SJSA1 (cell line): ENCODE results near the gene DCUN1D5. TPM values are rescaled to one million over a fixed set of nuclear protein-coding genes. Genes with fewer than 3 reads are reported as not detected.
A peak's percentile ranks its signal among the peaks of the same experiment; 100 is the strongest.

Source experiments
- DNase-seq, 2 experiments: peaks; one replicate each; pipeline ENCODE4 v3.0.0-alpha.2; 2015 to 2020; ENCODE audit warnings: low spot score in 2 of 2, low read depth in 1 of 2
- H3K27ac ChIP-seq: fragments of 250-450 bp; sonication (Bioruptor Pico); 2 replicates; pipeline ENCODE4 v1.5.1; 2020; ENCODE audit warnings: mild to moderate bottlenecking, moderate library complexity
- H3K27me3 ChIP-seq: fragments of 250-450 bp; sonication (Bioruptor Pico); replicated peaks from 2 replicates; pipeline ENCODE4 v1.5.1; 2020; ENCODE audit warnings: mild to moderate bottlenecking, moderate library complexity
- H3K36me3 ChIP-seq: fragments of 250-450 bp; sonication (Bioruptor Pico); 2 replicates; pipeline ENCODE4 v1.5.1; 2020; ENCODE audit warnings: mild to moderate bottlenecking
- H3K4me1 ChIP-seq: fragments of 250-450 bp; sonication (Bioruptor Pico); replicated peaks from 2 replicates; pipeline ENCODE4 v1.6.1; 2021; ENCODE audit warnings: mild to moderate bottlenecking
- H3K4me3 ChIP-seq: fragments of 250-450 bp; sonication (Bioruptor Pico); 2 replicates; pipeline ENCODE4 v1.5.1; 2020; ENCODE audit warnings: mild to moderate bottlenecking
- H3K9me3 ChIP-seq: fragments of 250-450 bp; sonication (Bioruptor Pico); replicated peaks from 2 replicates; pipeline ENCODE4 v1.5.1; 2020; ENCODE audit warnings: mild to moderate bottlenecking
- total RNA-seq: library from RNA; depleted of rRNA; stranded (reverse); fragments of >200 nt; shearing (Covaris generic); gene quantifications from 2 replicates; pipeline ENCODE4 v1.2.3, GENCODE V29; 2014; rRNA removed

The DCUN1D5 gene
- 48.3 and 115 TPM in 2 replicates for total RNA-seq

- H3K27me3 ChIP-seq = no peaks in the 10 kb centered on the region
- H3K9me3 ChIP-seq = no peaks in the 10 kb centered on the region
- DNase-seq = peak; percentile 80 to 89
- peak within 1 kb of the TSS; percentile 55 for H3K27ac ChIP-seq
- peaks cover 3% of the 10 kb centered on the region; the same call in 1 of the 2 replicates for H3K4me1 ChIP-seq
- peak within 1 kb of the TSS; percentile 78 for H3K4me3 ChIP-seq
- peaks cover 4% of the 10 kb centered on the region; the same call in 1 of the 2 replicates for H3K36me3 ChIP-seq
These were observed at the start of gene DCUN1D5 for GRCh38 chr11:103091801-103092524. Gene DCUN1D5, minus strand, starts transcription at chr11:103092160. Its CDS starts 288 bp downstream, at chr11:103091872.

GRCh38 chr11:103125462-103125861 lies 33.5 kb upstream of the DCUN1D5 start:
- H3K9me3 ChIP-seq = no peaks in the 10 kb centered on the region
- no peak overlapping the region for H3K27ac ChIP-seq
- H3K4me1 ChIP-seq = no peaks in the 10 kb centered on the region
- no peak for DNase-seq
- H3K36me3 ChIP-seq = no peaks in the 10 kb centered on the region
- no peak overlapping the region for H3K4me3 ChIP-seq
- no peaks in the 10 kb centered on the region for H3K27me3 ChIP-seq

- no peak for DNase-seq
- H3K4me3 ChIP-seq = no peak overlapping the region
- H3K27ac ChIP-seq = no peak overlapping the region
- H3K4me1 ChIP-seq = no peaks in the 10 kb centered on the region
- H3K36me3 ChIP-seq = no peaks in the 10 kb centered on the region
- no peaks in the 10 kb centered on the region for H3K27me3 ChIP-seq
- no peaks in the 10 kb centered on the region for H3K9me3 ChIP-seq
These were observed 22.9 kb upstream of the DCUN1D5 start for GRCh38 chr11:103114836-103115235.

GRCh38 chr11:103112364-103112763 lies 20.4 kb upstream of the DCUN1D5 start:
- Histone ChIP-seq H3K4me1 (no peaks in the 10 kb centered on the region), H3K27ac (no peak overlapping the region), H3K27me3 (no peaks in the 10 kb centered on the region), H3K9me3 (no peaks in the 10 kb centered on the region), H3K4me3 (no peak overlapping the region), H3K36me3 (no peaks in the 10 kb centered on the region)
- no peak for DNase-seq

GRCh38 chr11:103111400-103111799 lies 19.4 kb upstream of the DCUN1D5 start:
- no peak overlapping the region for H3K4me3 ChIP-seq

DNA sequence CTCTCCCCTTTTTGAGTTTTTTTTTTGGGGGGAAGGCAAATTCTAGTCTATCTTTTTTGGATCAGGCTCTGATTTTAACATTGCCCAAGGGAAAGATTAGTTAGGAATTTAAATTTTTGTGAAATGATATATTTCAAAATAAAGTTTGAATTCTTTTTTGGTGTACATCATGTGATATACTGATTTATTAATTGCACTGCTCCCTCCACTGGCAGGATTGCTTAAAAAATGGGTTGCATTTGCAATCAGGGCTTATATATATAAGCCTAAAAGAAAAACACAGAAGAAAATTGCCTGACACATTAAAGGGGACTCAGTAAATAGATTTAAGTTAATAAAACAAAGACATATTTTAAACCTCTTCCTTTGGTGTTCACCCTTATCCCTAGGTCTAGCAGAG lies 18.4 kb upstream of the DCUN1D5 start:
- Histone ChIP-seq H3K4me3 (no peak overlapping the region), H3K27me3 (no peaks in the 10 kb centered on the region), H3K9me3 (no peaks in the 10 kb centered on the region), H3K4me1 (no peaks in the 10 kb centered on the region), H3K36me3 (no peaks in the 10 kb centered on the region), H3K27ac (no peak overlapping the region)
- no peak for DNase-seq

More at GRCh38 chr11:103111400-103111799, 19.4 kb upstream of the DCUN1D5 start:
- no peak for DNase-seq
- Histone ChIP-seq H3K9me3 (no peaks in the 10 kb centered on the region), H3K36me3 (no peaks in the 10 kb centered on the region), H3K27me3 (no peaks in the 10 kb centered on the region), H3K27ac (no peak overlapping the region), H3K4me1 (no peaks in the 10 kb centered on the region)

DNA sequence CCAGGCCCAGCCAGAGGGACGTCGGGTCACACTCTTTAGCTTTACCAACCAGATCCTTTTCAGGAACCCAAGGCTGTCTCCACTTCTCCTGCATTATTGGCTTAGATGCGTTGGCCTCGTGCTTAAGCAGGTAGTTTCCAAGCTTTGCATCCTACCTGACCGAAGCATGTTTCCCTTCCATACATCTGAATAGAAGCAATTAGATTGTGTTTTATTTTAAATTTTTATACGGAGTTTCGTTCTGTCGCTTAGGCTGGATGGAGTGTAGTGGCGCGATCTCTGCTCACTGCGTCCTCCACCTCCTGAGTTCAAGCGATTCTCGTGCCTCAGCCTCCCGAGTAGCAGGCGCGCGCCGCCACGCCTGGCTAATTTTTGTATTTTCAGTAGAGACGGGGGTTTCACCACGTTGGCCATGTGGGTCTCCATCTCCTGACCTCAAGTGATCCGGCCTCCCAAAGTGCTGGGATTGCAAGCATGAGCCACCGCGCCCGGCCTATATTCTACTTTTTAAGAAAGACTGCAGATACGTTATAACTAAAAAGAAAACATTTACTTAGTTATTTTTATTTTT lies 17.9 kb upstream of the DCUN1D5 start:
- Histone ChIP-seq H3K27ac (peak overlapping the region; percentile 56), H3K36me3 (no peaks in the 10 kb centered on the region), H3K9me3 (no peaks in the 10 kb centered on the region), H3K4me3 (peak overlapping the region; percentile 50), H3K27me3 (no peaks in the 10 kb centered on the region), H3K4me1 (no peaks in the 10 kb centered on the region)
- DNase-seq = no peak

DNA sequence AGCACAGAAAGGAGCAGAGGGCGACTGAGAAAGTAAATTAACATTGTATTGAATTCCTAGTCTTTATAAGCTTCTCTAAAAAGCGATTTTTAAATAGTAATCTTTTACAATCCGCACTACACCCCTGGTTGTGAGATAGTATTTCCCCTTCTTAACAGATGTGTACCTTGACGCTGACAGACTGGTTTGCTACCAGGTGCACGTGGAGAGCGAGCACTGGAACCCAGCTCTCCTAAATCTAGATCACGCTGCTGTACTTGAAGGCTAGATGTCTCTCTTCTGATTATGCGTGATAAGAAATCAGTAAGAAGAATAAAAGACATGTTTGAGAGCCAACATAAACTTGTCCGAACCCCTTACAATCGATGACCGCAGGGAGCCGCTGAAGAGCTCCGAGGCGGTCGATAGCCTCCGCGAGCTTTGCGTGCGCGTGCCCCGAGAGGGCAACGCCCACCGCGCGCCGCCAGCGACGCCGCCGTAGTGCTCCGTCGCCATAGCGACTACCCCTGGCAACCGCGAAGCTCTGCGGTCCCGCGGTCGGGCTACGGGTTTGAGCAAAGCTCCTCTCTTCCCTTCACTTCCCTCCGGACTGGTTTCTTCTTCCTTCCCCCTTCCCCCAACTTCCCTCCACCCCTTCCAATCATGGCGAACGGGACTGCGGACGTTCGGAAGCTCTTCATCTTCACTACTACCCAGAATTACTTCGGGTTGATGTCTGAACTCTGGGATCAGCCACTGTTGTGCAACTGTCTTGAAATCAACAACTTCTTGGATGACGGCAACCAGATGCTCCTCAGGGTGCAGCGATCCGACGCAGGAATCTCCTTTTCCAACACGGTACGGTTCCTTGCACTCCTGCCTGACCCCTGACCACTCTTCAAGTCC lies 17.2 kb upstream of the DCUN1D5 start, which contains the start of gene DYNC2H1:
TSS of gene DYNC2H1 (plus strand) at position 494 of the 885 bp plus-strand sequence. CDS start at position 643, 149 bp downstream.
- H3K27ac ChIP-seq = peak within 1 kb of the TSS; percentile 56

DNA sequence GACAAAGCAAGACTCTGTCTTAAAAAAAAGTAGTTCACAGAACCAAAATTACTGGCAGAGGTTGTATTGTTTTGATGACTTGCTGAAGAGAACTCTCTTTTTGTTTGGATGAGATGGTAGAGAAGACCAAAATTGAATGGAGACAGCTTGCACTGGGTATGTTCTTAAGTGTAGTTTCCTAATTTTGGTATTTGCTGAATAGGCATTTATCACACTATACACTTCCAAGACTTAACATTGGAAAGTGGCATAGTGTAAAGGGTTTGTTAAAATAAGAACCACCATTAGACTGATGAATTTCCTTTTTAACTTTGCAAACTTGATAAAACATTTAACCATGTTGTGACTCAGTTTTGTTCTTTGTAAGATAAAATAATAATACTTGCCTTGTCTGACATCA lies 5.3 kb upstream of the DCUN1D5 start:
- H3K4me3 ChIP-seq = no peak overlapping the region
- H3K27ac ChIP-seq = no peak overlapping the region
- no peaks in the 10 kb centered on the region for H3K36me3 ChIP-seq
- DNase-seq = no peak
- no peaks in the 10 kb centered on the region for H3K9me3 ChIP-seq
- H3K4me1 ChIP-seq = peaks cover 3% of the 10 kb centered on the region; the same call in 1 of the 2 replicates
- H3K27me3 ChIP-seq = no peaks in the 10 kb centered on the region

More for the DNA sequence above, 17.2 kb upstream of the DCUN1D5 start, which contains the start of gene DYNC2H1:
- Histone ChIP-seq H3K4me1 (no peaks in the 10 kb centered on the region), H3K9me3 (no peaks in the 10 kb centered on the region), H3K4me3 (peak within 1 kb of the TSS; percentile 50), H3K36me3 (no peaks in the 10 kb centered on the region), H3K27me3 (no peaks in the 10 kb centered on the region)
- peak; percentile 58 to 68 for DNase-seq

GRCh38 chr11:103091064-103091800 lies 728 bp downstream of the DCUN1D5 start:
- Histone ChIP-seq H3K9me3 (no peaks in the 10 kb centered on the region), H3K4me3 (peak overlapping the region; percentile 78), H3K36me3 (peaks cover 4% of the 10 kb centered on the region; the same call in 1 of the 2 replicates), H3K4me1 (peaks cover 3% of the 10 kb centered on the region; the same call in 1 of the 2 replicates), H3K27ac (peak overlapping the region; percentile 55), H3K27me3 (no peaks in the 10 kb centered on the region)
- peak; percentile 1 to 42 for DNase-seq

- Histone ChIP-seq H3K4me3 (no peak overlapping the region), H3K4me1 (no peaks in the 10 kb centered on the region), H3K36me3 (peaks cover 2% of the 10 kb centered on the region; the same call in 1 of the 2 replicates), H3K27me3 (no peaks in the 10 kb centered on the region), H3K9me3 (no peaks in the 10 kb centered on the region), H3K27ac (no peak overlapping the region)
- no peak for DNase-seq
These were observed 5.5 kb downstream of the DCUN1D5 start for GRCh38 chr11:103086461-103086860.

DNA sequence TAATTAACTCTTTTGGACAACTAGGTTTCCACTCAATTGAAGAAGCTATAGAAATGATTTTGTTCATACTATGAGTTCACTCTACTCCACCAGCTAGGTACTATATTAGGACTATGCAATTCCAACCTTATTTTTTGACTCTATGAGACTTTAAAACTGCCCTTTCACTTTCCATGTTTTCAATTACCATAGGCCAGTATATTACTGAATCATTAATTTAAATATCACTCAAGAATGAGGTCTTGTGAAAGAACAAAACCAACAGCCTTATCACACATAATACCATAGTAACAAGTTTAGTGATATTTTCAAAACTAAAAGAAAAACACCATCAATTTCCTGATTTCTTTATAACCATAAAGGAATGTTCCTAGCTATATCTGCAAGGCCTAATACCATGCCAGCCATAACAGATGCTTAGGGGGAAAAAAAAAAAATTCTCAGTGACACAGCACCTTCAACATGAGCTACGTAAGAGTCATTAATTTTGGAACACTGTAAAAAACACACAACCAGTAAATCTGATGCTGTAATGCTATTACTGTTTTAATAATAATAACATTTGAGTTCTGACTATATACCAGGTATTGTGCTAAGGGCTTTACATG lies 6.1 kb downstream of the DCUN1D5 start:
- no peak for DNase-seq
- Histone ChIP-seq H3K27me3 (no peaks in the 10 kb centered on the region), H3K4me1 (no peaks in the 10 kb centered on the region), H3K9me3 (no peaks in the 10 kb centered on the region), H3K4me3 (no peak overlapping the region), H3K36me3 (peaks cover 2% of the 10 kb centered on the region; the same call in 1 of the 2 replicates), H3K27ac (no peak overlapping the region)
